Neural cell (in vitro differentiated cells): Measurements from ENCODE around the gene MEGF11.

Experiments used
- POLR2AphosphoS5 ChIP-seq: IDR thresholded peaks from 2 replicates; pipeline ENCODE4 v1.6.1; 2012
- TF ChIP-seq, protein P1 (sequence below): fragments of 450-650 bp; IDR thresholded peaks from 2 replicates; pipeline ENCODE4 v1.5.1; 2014; ENCODE audit warnings: antibody characterized with exemption, mild to moderate bottlenecking, moderate library complexity; ENCODE audit not compliant: poor library complexity, severe bottlenecking

DNA sequence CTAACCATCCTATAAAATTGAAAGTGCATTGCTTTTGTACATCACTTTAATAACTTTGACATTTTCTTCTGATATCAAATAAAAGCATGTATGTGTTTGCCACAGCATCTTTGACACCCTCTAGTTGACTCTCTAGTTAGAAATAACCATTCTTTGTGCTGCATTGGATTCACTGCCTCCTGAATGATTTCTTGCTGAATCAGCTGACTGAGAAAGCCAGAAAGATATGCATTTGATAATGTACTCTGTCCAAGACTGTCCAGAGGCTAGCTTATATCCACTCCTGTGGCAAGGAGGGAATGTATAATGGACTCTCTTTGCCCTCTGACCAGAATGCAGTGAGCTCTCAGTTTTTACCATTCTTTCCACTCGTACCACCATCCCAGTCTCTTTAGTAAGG, 378.1 kb downstream of the MEGF11 start:
- TF ChIP-seq POLR2AphosphoS5: no peak
- TF ChIP-seq, protein P1, sequence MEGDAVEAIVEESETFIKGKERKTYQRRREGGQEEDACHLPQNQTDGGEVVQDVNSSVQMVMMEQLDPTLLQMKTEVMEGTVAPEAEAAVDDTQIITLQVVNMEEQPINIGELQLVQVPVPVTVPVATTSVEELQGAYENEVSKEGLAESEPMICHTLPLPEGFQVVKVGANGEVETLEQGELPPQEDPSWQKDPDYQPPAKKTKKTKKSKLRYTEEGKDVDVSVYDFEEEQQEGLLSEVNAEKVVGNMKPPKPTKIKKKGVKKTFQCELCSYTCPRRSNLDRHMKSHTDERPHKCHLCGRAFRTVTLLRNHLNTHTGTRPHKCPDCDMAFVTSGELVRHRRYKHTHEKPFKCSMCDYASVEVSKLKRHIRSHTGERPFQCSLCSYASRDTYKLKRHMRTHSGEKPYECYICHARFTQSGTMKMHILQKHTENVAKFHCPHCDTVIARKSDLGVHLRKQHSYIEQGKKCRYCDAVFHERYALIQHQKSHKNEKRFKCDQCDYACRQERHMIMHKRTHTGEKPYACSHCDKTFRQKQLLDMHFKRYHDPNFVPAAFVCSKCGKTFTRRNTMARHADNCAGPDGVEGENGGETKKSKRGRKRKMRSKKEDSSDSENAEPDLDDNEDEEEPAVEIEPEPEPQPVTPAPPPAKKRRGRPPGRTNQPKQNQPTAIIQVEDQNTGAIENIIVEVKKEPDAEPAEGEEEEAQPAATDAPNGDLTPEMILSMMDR: no peak
